SK-N-SH treated with all-trans-retinoic acid at 6 μM for 48 hours (cell line): ENCODE measurements around the gene SAE1.

Experiments used
- ATAC-seq: fragments of 200-7000 bp; cut with Tn5 transposase; 3 replicates; pipeline ENCODE4 v1.9.1; 2020; ENCODE audit warnings: mild to moderate bottlenecking, moderate library complexity
- ARNTL ChIP-seq: fragments of 450-650 bp; formaldehyde crosslinking; IDR thresholded peaks from 2 replicates; pipeline ENCODE4 v1.5.0; 2020; ENCODE audit warnings: low read depth, mild to moderate bottlenecking, moderate library complexity, borderline replicate concordance
- BACH2 ChIP-seq: fragments of 250-450 bp; sonication (Bioruptor Pico); IDR thresholded peaks from 2 replicates; pipeline ENCODE4 v1.9.0; 2021; ENCODE audit warnings: mild to moderate bottlenecking, borderline replicate concordance
- CSDC2 ChIP-seq: fragments of 250-450 bp; sonication (Bioruptor Pico); IDR thresholded peaks from 2 replicates; pipeline ENCODE4 v1.5.0; 2020; ENCODE audit warnings: mild to moderate bottlenecking, moderate library complexity
- GLIS3 ChIP-seq: fragments of 250-450 bp; sonication (Bioruptor Pico); IDR thresholded peaks from 2 replicates; pipeline ENCODE4 v1.5.0; 2020; ENCODE audit warnings: mild to moderate bottlenecking, moderate library complexity
- ISL1 ChIP-seq: fragments of 250-450 bp; sonication (Bioruptor Pico); IDR thresholded peaks from 2 replicates; pipeline ENCODE4 v2.1.2; 2022; ENCODE audit warnings: mild to moderate bottlenecking, moderate library complexity
- OSR1 ChIP-seq: fragments of 250-450 bp; sonication (Bioruptor Pico); IDR thresholded peaks from 2 replicates; pipeline ENCODE4 v1.8.0; 2022; ENCODE audit warnings: moderate library complexity, mild to moderate bottlenecking, inconsistent platforms
- PPARA ChIP-seq: fragments of 250-450 bp; sonication (Bioruptor Pico); IDR thresholded peaks from 2 replicates; pipeline ENCODE4 v1.5.0; 2020; ENCODE audit warnings: mild to moderate bottlenecking, borderline replicate concordance
- RARB ChIP-seq: fragments of 250-450 bp; sonication (Bioruptor Pico); IDR thresholded peaks from 2 replicates; pipeline ENCODE4 v1.8.0; 2021; ENCODE audit warnings: mild to moderate bottlenecking, moderate library complexity
- SNAI2 ChIP-seq: fragments of 250-450 bp; sonication (Bioruptor Pico); IDR thresholded peaks from 2 replicates; pipeline ENCODE4 v1.5.0; 2020; ENCODE audit warnings: mild to moderate bottlenecking, moderate library complexity
- TCF4 ChIP-seq: fragments of 250-450 bp; sonication (Bioruptor Pico); IDR thresholded peaks from 2 replicates; pipeline ENCODE4 v1.8.0; 2021; ENCODE audit warnings: mild to moderate bottlenecking, moderate library complexity, borderline replicate concordance
- TOX ChIP-seq: fragments of 250-450 bp; sonication (Bioruptor Pico); IDR thresholded peaks from 2 replicates; pipeline ENCODE4 v1.8.0; 2021; ENCODE audit warnings: mild to moderate bottlenecking, moderate library complexity, borderline replicate concordance
- ZC3H10 ChIP-seq: fragments of 250-450 bp; sonication (Bioruptor Pico); IDR thresholded peaks from 2 replicates; pipeline ENCODE4 v1.5.1; 2021; ENCODE audit warnings: mild to moderate bottlenecking, moderate library complexity
- ZFP3 ChIP-seq: fragments of 250-450 bp; sonication (Bioruptor Pico); IDR thresholded peaks from 2 replicates; pipeline ENCODE4 v1.5.0; 2020; ENCODE audit warnings: mild to moderate bottlenecking, moderate library complexity
- ZFP30 ChIP-seq: fragments of 450-650 bp; formaldehyde crosslinking; IDR thresholded peaks from 2 replicates; pipeline ENCODE4 v1.5.0; 2022; ENCODE audit warnings: mild to moderate bottlenecking, moderate library complexity
- ZNF565 ChIP-seq: fragments of 450-650 bp; formaldehyde crosslinking; conservative IDR thresholded peaks from 2 replicates; pipeline ENCODE4 v1.5.0; 2020; ENCODE audit warnings: low read depth, mild to moderate bottlenecking, moderate library complexity
- TF ChIP-seq, protein P1 (sequence below): fragments of 250-450 bp; sonication (Bioruptor Pico); IDR thresholded peaks from 2 replicates; pipeline ENCODE4 v1.5.1; 2020; ENCODE audit warnings: low read depth, mild to moderate bottlenecking, moderate library complexity
- TF ChIP-seq, protein P2 (sequence below): fragments of 250-450 bp; sonication (Bioruptor Pico); IDR thresholded peaks from 2 replicates; pipeline ENCODE4 v1.5.1; 2021; ENCODE audit warnings: mild to moderate bottlenecking, moderate library complexity
- TF ChIP-seq, protein P3 (sequence below): fragments of 250-450 bp; sonication (Bioruptor Pico); IDR thresholded peaks from 2 replicates; pipeline ENCODE4 v1.8.0; 2020; ENCODE audit warnings: mild to moderate bottlenecking, moderate library complexity, borderline replicate concordance
- TF ChIP-seq, protein P4 (sequence below): fragments of 250-450 bp; sonication (Bioruptor Pico); IDR thresholded peaks from 2 replicates; pipeline ENCODE4 v1.8.0; 2021; ENCODE audit warnings: low read depth, mild to moderate bottlenecking, moderate library complexity, borderline replicate concordance
- TF ChIP-seq, protein P5 (sequence below): fragments of 250-450 bp; sonication (Bioruptor Pico); IDR thresholded peaks from 2 replicates; pipeline ENCODE4 v1.5.0; 2020; ENCODE audit warnings: mild to moderate bottlenecking, moderate library complexity

The SAE1 gene

DNA sequence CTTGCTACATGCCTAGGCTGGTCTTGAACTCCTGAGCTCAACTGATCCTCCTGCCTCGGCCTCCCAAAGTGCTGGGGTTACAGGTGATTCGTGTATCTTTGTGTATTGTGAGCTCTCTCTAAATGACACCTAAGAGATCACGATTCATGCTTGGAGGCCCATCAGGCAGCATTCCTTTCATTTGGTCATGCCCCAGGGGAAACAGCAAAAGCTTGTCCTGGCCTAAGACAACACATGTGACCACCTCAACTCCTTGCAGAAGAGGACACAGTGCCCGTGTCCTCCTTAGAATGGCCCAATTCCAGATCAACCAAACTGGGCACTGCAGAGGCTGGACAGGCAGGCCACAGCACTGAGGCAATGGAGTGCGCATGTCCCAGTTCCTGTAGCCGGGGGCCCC, 49.5 kb upstream of the SAE1 start (continued):
- TF ChIP-seq ZFP30 (CRISPR knock-in tag) (no peak), RARB (CRISPR knock-in tag) (no peak), SNAI2 (CRISPR knock-in tag) (no peak), ZFP3 (CRISPR knock-in tag) (no peak), CSDC2 (no peak)

DNA sequence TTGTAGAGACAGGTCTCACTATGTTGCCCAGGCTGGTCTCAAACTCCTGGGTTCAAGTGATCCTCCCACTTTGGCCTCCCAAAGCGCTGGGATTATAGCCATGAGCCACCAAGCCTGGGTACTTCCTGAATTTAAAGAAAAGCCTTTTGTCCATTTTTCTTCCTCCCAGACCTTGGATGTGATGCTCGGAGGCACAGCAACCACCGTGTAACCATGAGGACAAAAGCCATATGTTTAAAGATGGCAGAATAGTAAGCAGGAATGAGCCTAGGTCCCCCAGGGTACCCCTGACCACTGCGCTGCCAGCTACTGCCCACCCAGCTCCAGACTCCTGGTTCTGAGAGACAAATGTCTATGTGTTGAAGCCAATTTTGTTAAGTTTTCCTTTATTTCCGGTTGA, 48.1 kb upstream of the SAE1 start:
- TF ChIP-seq ZC3H10 (CRISPR knock-in tag), result no peak
- no peak for TF ChIP-seq CSDC2
- TF ChIP-seq RARB (CRISPR knock-in tag), result no peak
- TF ChIP-seq, protein P1, sequence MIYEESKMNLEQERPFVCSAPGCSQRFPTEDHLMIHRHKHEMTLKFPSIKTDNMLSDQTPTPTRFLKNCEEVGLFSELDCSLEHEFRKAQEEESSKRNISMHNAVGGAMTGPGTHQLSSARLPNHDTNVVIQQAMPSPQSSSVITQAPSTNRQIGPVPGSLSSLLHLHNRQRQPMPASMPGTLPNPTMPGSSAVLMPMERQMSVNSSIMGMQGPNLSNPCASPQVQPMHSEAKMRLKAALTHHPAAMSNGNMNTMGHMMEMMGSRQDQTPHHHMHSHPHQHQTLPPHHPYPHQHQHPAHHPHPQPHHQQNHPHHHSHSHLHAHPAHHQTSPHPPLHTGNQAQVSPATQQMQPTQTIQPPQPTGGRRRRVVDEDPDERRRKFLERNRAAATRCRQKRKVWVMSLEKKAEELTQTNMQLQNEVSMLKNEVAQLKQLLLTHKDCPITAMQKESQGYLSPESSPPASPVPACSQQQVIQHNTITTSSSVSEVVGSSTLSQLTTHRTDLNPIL (CRISPR knock-in tag), result no peak
- TF ChIP-seq ZNF565 (CRISPR knock-in tag), result no peak
- no peak for TF ChIP-seq PPARA (CRISPR knock-in tag)
- TF ChIP-seq GLIS3 (CRISPR knock-in tag), result no peak
- TF ChIP-seq, protein P2, sequence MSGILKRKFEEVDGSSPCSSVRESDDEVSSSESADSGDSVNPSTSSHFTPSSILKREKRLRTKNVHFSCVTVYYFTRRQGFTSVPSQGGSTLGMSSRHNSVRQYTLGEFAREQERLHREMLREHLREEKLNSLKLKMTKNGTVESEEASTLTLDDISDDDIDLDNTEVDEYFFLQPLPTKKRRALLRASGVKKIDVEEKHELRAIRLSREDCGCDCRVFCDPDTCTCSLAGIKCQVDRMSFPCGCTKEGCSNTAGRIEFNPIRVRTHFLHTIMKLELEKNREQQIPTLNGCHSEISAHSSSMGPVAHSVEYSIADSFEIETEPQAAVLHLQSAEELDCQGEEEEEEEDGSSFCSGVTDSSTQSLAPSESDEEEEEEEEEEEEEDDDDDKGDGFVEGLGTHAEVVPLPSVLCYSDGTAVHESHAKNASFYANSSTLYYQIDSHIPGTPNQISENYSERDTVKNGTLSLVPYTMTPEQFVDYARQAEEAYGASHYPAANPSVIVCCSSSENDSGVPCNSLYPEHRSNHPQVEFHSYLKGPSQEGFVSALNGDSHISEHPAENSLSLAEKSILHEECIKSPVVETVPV, result no peak
- TF ChIP-seq, protein P3, sequence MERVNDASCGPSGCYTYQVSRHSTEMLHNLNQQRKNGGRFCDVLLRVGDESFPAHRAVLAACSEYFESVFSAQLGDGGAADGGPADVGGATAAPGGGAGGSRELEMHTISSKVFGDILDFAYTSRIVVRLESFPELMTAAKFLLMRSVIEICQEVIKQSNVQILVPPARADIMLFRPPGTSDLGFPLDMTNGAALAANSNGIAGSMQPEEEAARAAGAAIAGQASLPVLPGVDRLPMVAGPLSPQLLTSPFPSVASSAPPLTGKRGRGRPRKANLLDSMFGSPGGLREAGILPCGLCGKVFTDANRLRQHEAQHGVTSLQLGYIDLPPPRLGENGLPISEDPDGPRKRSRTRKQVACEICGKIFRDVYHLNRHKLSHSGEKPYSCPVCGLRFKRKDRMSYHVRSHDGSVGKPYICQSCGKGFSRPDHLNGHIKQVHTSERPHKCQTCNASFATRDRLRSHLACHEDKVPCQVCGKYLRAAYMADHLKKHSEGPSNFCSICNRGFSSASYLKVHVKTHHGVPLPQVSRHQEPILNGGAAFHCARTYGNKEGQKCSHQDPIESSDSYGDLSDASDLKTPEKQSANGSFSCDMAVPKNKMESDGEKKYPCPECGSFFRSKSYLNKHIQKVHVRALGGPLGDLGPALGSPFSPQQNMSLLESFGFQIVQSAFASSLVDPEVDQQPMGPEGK (CRISPR knock-in tag), result no peak
- TF ChIP-seq, protein P4, sequence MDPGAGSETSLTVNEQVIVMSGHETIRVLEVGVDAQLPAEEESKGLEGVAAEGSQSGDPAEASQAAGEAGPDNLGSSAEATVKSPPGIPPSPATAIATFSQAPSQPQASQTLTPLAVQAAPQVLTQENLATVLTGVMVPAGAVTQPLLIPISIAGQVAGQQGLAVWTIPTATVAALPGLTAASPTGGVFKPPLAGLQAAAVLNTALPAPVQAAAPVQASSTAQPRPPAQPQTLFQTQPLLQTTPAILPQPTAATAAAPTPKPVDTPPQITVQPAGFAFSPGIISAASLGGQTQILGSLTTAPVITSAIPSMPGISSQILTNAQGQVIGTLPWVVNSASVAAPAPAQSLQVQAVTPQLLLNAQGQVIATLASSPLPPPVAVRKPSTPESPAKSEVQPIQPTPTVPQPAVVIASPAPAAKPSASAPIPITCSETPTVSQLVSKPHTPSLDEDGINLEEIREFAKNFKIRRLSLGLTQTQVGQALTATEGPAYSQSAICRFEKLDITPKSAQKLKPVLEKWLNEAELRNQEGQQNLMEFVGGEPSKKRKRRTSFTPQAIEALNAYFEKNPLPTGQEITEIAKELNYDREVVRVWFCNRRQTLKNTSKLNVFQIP (CRISPR knock-in tag), result no peak
- TF ChIP-seq, protein P5, sequence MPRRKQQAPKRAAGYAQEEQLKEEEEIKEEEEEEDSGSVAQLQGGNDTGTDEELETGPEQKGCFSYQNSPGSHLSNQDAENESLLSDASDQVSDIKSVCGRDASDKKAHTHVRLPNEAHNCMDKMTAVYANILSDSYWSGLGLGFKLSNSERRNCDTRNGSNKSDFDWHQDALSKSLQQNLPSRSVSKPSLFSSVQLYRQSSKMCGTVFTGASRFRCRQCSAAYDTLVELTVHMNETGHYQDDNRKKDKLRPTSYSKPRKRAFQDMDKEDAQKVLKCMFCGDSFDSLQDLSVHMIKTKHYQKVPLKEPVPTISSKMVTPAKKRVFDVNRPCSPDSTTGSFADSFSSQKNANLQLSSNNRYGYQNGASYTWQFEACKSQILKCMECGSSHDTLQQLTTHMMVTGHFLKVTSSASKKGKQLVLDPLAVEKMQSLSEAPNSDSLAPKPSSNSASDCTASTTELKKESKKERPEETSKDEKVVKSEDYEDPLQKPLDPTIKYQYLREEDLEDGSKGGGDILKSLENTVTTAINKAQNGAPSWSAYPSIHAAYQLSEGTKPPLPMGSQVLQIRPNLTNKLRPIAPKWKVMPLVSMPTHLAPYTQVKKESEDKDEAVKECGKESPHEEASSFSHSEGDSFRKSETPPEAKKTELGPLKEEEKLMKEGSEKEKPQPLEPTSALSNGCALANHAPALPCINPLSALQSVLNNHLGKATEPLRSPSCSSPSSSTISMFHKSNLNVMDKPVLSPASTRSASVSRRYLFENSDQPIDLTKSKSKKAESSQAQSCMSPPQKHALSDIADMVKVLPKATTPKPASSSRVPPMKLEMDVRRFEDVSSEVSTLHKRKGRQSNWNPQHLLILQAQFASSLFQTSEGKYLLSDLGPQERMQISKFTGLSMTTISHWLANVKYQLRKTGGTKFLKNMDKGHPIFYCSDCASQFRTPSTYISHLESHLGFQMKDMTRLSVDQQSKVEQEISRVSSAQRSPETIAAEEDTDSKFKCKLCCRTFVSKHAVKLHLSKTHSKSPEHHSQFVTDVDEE (CRISPR knock-in tag), result no peak
- no peak for TF ChIP-seq ARNTL (CRISPR knock-in tag)
- no peak for TF ChIP-seq BACH2 (CRISPR knock-in tag)
- no peak for ATAC-seq

DNA sequence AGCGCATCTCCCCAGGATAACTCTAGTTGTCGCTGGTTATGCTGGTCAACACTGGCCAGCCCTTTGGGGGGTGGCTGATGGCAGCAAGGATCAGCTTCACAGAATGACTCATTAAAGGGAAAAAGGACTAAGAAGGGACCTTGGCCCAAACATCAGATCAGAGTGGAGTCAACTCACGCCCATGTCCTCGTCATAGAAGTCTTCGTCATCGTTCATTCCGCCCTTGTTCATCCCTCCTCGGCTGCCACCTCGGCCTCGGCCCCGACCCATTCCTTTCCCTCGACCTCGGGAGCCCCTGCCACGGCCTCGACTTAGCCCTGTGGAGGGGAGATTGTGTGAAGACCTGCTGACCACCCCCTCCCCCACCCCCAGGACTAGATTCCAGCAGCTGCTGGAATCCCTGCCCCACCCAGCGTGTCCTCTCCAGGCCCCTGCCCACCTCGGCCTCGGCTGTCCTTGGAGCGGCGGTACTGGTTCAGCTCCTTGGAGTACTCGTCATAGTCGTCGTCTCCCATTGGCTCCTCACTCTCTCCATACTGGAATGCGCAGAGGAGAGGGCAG, 45.7 kb upstream of the SAE1 start:
- TF ChIP-seq, protein P2, result no peak
- TF ChIP-seq TOX (no peak), TCF4 (CRISPR knock-in tag) (no peak), ISL1 (CRISPR knock-in tag) (no peak), ZFP30 (CRISPR knock-in tag) (no peak), ARNTL (CRISPR knock-in tag) (no peak), BACH2 (CRISPR knock-in tag) (no peak), OSR1 (CRISPR knock-in tag) (no peak)
- TF ChIP-seq, protein P3 (CRISPR knock-in tag), result no peak
- no peak for ATAC-seq
